ENCODE data around the gene CDC14C.

- no peak for TF ChIP-seq POLR2A (IDR thresholded peaks at IDR 0.05)
- no peak for TF ChIP-seq CTCF (IDR thresholded peaks at IDR 0.05)
These were observed 19.4 kb upstream of the CDC14C start for GRCh38 chr7:48904975-48905374.

Measured in gastroesophageal sphincter (tissue), 3 donors.